Suprapubic skin (tissue), 4 donors: ENCODE results near the gene WDR27.
"Not testable (repeated sequence)": the region's sequence is repeated elsewhere in the genome, so short reads cannot be mapped to it uniquely, and the experiment has no call there.

Source experiments
- EP300 ChIP-seq: sonication (generic); formaldehyde crosslinking; IDR thresholded peaks from one replicate; pipeline ENCODE4 v1.6.1; 2017; ENCODE audit warnings: antibody characterized with exemption
- POLR2A ChIP-seq, 2 donors: fragments of 450-650 bp; IDR thresholded peaks; one replicate each; pipeline ENCODE4 v1.6.1; 2017; ENCODE audit warnings: antibody characterized with exemption in 2 of 2, mild to moderate bottlenecking in 2 of 2, moderate library complexity in 2 of 2
- POLR2AphosphoS5 ChIP-seq, 3 donors: sonication (generic); formaldehyde crosslinking; IDR thresholded peaks; one replicate each; pipeline ENCODE4 v1.6.1; 2017; ENCODE audit warnings: antibody characterized with exemption in 3 of 3
- TF ChIP-seq, protein P1 (sequence below), 2 donors: fragments of 200-600 bp in 1 of 2; fragments of 450-650 bp in 1 of 2; sonication (generic) in 1 of 2; IDR thresholded peaks; one replicate each; pipeline ENCODE4 v1.5.1; 2016 to 2019; ENCODE audit warnings: antibody characterized with exemption in 2 of 2, mild to moderate bottlenecking in 1 of 2, moderate library complexity in 1 of 2

DNA sequence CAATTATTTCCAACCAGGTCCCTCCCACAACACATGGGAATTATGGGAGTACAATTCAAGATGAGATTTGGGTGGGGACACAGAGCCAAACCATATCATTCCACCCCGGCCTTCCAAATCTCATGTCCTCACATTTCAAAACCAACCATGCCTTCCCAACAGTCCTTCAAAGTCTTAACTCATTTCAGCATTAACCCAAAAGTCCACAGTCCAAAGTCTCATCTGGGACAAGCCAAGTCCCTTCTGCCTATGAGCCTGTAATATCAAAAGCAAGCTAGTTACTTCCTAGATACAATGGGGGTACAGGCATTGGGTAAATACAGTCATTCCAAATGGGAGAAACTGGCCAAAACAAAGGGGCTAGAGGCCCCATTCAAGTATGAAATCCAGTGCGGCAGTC, 93.2 kb downstream of the WDR27 start:
- TF ChIP-seq, protein P1, sequence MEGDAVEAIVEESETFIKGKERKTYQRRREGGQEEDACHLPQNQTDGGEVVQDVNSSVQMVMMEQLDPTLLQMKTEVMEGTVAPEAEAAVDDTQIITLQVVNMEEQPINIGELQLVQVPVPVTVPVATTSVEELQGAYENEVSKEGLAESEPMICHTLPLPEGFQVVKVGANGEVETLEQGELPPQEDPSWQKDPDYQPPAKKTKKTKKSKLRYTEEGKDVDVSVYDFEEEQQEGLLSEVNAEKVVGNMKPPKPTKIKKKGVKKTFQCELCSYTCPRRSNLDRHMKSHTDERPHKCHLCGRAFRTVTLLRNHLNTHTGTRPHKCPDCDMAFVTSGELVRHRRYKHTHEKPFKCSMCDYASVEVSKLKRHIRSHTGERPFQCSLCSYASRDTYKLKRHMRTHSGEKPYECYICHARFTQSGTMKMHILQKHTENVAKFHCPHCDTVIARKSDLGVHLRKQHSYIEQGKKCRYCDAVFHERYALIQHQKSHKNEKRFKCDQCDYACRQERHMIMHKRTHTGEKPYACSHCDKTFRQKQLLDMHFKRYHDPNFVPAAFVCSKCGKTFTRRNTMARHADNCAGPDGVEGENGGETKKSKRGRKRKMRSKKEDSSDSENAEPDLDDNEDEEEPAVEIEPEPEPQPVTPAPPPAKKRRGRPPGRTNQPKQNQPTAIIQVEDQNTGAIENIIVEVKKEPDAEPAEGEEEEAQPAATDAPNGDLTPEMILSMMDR (IDR thresholded peaks at IDR 0.05): not testable (repeated sequence)
- TF ChIP-seq EP300; POLR2AphosphoS5 (IDR thresholded peaks at IDR 0.05); POLR2A (IDR thresholded peaks at IDR 0.05): not testable (repeated sequence)
